SH-SY5Y (cell line): ENCODE results near the gene MARK1.

Experiments
- GATA2 ChIP-seq: IDR thresholded peaks from 2 replicates; pipeline ENCODE4 v1.6.1; 2011; ENCODE audit warnings: mild to moderate bottlenecking, low read depth, low read length
- GATA3 ChIP-seq: IDR thresholded peaks from 2 replicates; pipeline ENCODE4 v1.6.1; 2011; ENCODE audit warnings: low read depth, mild to moderate bottlenecking, low read length, moderate library complexity

- TF ChIP-seq GATA3 (no peak), GATA2 (no peak)
These were observed 44.5 kb downstream of the MARK1 start for GRCh38 chr1:220572416-220572815.
